ENCODE measurements around the gene CHAF1B. TPM values are rescaled to one million over a fixed set of nuclear protein-coding genes. Genes with fewer than 3 reads are reported as not detected.
A peak's percentile ranks its signal among the peaks of the same experiment; 100 is the strongest.

CHAF1B gene
- total and polyA plus RNA-seq, 8 donors = 4.1 to 11.6 (median 9.4) TPM

- no peak for ATAC-seq
- peaks cover 3 to 31% of the 10 kb centered on the region in 2 donors for H3K4me1 ChIP-seq
- no peak for TF ChIP-seq CTCF (IDR thresholded peaks at IDR 0.05)
- peak overlapping the region; percentile 69 to 79 for H3K27ac ChIP-seq
- intact Hi-C loops (cut with DNase I) = no loop called here
- no peaks in the 10 kb centered on the region for H3K9me3 ChIP-seq
- H3K36me3 ChIP-seq = no peaks in the 10 kb centered on the region
- H3K4me3 ChIP-seq = peak overlapping the region in 1 of 2 donors; percentile 21
- H3K27me3 ChIP-seq = peaks cover 0 to 25% of the 10 kb centered on the region in 2 donors
- no peak for DNase-seq
Observed at GRCh38 chr21:36428761-36429432, 43.7 kb downstream of the CHAF1B start.

- ATAC-seq (peak; percentile 91), DNase-seq (peak in 3 of 4 donors; percentile 46 to 84 (median 84))
- H3K4me1 ChIP-seq = peaks cover 3 to 31% of the 10 kb centered on the region in 2 donors
- H3K36me3 ChIP-seq = no peaks in the 10 kb centered on the region
- H3K27ac ChIP-seq = peak overlapping the region; percentile 69 to 79
- H3K9me3 ChIP-seq = no peaks in the 10 kb centered on the region
- no peak for TF ChIP-seq CTCF (IDR thresholded peaks at IDR 0.05)
- H3K27me3 ChIP-seq = peaks cover 0 to 25% of the 10 kb centered on the region in 2 donors
- intact Hi-C loops (cut with DNase I) = no loop called here
- peak overlapping the region in 1 of 2 donors; percentile 21 for H3K4me3 ChIP-seq
Observed at GRCh38 chr21:36429947-36430546, 44.9 kb downstream of the CHAF1B start.

DNA sequence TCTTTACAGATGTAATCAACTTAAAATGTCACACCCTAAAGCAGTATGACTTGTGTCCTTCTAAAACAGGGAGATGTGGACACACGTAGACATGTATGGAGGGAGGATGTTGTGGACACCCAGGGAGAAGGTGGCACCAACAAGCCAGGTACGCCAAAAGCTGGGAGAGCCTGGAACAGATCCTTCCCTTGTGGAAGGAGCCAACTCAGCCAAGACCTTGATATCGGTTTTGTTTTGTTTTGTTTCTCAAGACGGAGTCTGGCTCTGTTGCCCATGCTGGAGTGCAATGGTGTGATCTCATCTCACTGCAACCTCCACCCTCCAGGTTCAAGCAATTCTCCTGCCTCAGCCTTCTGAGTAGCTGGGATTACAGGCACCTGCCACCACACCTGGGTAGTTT, 45.6 kb downstream of the CHAF1B start:
- intact Hi-C loops (cut with DNase I) = no loop called here
- Histone ChIP-seq H3K27ac (peak overlapping the region; percentile 69 to 79), H3K36me3 (no peaks in the 10 kb centered on the region), H3K4me1 (peaks cover 3 to 31% of the 10 kb centered on the region in 2 donors), H3K27me3 (peaks cover 0 to 25% of the 10 kb centered on the region in 2 donors), H3K4me3 (peak overlapping the region in 1 of 2 donors; percentile 21), H3K9me3 (no peaks in the 10 kb centered on the region)
- no peak for TF ChIP-seq CTCF (IDR thresholded peaks at IDR 0.05)
- ATAC-seq (no peak), DNase-seq (no peak)

DNA sequence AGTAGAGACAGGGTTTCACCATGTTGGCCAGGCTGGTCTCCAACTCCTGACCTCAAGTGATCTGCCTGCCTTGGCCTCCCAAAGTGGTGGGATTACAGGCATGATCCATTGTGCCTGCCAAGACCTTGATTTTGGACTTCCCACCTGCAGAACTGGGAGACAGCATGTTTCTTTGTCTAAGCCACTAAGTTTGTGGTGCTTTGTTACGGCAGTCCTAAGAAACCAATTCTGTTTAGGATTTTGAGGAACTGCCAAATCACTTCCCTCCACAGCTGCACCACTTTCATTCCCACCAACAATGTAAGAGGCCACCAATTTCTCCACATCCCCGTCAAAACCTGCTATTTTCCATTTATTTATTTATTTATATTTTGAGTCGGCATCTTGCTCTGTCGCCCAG, 46.1 kb downstream of the CHAF1B start:
- peaks cover 0 to 25% of the 10 kb centered on the region in 2 donors for H3K27me3 ChIP-seq
- DNase-seq (no peak), ATAC-seq (no peak)
- intact Hi-C loops (cut with DNase I) = no loop called here
- TF ChIP-seq CTCF (IDR thresholded peaks at IDR 0.05) = no peak
- no peak overlapping the region for H3K4me3 ChIP-seq
- no peaks in the 10 kb centered on the region for H3K9me3 ChIP-seq
- no peak overlapping the region for H3K27ac ChIP-seq
- H3K36me3 ChIP-seq = no peaks in the 10 kb centered on the region
- peaks cover 3 to 31% of the 10 kb centered on the region in 2 donors for H3K4me1 ChIP-seq

DNA sequence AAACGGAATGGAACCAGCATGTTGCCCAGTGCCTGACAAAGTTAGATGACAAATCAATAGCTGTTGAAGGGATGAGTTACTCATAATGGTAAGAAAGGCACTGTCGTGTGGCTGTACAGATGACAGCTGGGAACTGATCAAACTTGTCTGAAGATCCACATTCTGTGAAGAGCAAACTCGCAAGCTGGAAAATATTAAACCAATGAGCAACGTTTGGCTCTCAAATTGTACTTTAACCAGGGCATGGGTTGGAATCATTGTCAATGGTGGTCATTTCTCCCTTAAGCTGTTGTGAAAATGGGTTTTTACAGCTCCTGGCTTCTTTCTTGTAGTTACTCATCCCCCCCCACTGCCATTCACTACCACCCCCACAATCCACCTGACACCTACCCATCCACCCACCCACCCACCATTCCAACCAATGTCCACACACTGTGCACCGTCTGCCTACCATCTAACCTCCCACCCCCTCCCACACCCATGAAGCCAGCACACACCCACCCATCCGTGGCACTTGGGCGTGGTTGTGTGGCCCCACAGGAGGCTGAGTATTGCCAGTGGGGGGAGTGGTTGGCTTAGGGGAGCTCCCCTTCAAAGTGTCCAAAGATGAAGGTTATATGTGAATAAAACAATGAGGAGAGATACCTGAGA, 48.0 kb downstream of the CHAF1B start:
- ATAC-seq (no peak), DNase-seq (no peak)
- Histone ChIP-seq H3K36me3 (no peaks in the 10 kb centered on the region), H3K27ac (no peak overlapping the region), H3K9me3 (no peaks in the 10 kb centered on the region), H3K4me1 (peaks cover 3 to 34% of the 10 kb centered on the region in 2 donors), H3K27me3 (peaks cover 0 to 25% of the 10 kb centered on the region in 2 donors), H3K4me3 (no peak overlapping the region)
- no peak for TF ChIP-seq CTCF (IDR thresholded peaks at IDR 0.05)
- intact Hi-C loops (cut with DNase I) = no loop called here
